Hematopoietic multipotent progenitor cell treated with erythropoietin and hydrocortisone succinate and interleukin-3 and kit ligand, for 6 days (in vitro differentiated cells): ENCODE measurements around the gene ZNF587B.
"Not testable (repeated sequence)": the region's sequence is repeated elsewhere in the genome, so short reads cannot be mapped to it uniquely, and the experiment has no call there.

ENCODE experiments used
- DNase-seq: peaks from one replicate; pipeline ENCODE4 v3.0.0-alpha.2; 2015

Gene ZNF587B

DNA sequence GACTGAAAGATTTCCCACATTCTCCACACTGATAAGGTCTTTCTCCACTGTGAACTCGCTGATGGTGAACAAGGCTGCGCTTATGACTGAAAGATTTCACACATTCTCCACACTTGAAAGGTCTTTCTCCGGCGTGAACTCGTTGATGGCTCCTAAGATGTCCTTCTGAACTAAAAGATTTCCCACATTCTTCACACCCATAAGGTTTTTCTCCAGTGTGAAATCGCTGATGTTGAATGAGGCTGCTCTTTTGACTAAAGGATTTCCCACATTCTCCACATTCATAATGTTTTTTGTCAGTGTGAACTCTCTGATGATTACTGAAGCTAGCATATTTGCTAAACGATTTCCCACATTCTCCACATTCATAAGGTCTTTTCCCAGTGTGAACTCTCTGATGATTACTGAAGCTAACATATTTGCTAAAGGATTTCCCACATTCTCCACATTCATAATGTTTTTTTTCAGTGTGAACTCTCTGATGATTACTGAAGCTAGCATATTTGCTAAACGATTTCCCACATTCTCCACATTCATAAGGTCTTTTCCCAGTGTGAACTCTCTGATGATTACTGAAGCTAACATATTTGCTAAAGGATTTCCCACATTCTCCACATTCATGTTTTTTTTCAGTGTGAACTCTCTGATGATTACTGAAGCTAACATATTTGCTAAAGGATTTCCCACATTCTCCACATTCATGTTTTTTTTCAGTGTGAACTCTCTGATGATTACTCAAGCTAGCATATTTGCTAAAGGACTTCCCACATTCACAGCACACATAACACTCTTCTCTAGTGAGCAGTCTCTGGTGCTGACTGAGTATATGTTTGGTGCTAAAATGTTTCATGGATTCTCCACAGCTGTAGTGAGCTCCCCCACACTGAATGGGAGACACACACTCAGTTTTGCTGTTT is 44.0 kb downstream of the ZNF587B start:
- DNase-seq, result not testable (repeated sequence)

GRCh38 chr19:57886046-57886445 is 55.9 kb downstream of the ZNF587B start:
- no peak for DNase-seq

GRCh38 chr19:57887195-57887941 is 57.3 kb downstream of the ZNF587B start:
- DNase-seq, result peak; percentile 59

DNA sequence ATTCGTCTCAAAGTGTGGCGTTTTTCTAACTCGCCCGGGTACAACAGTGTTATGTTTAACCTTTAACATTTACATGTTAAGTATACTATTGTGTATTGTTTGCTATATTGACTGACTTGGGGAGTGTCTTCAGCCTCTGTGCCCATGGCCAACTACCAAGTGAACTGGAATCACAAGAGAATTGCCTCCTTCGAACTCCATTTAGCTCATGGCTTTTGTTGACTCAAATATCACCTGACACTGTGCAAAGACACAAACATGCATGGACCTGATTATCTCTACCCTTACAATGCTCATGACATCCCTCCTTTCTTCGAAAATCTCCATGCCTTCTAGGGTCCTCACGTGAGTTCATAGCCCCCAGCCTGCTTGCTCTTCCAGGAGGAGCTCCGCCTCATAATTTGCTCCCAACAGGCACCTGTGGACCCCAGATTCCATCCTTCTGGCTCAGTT is 58.0 kb downstream of the ZNF587B start:
- peak; percentile 28 for DNase-seq

DNA sequence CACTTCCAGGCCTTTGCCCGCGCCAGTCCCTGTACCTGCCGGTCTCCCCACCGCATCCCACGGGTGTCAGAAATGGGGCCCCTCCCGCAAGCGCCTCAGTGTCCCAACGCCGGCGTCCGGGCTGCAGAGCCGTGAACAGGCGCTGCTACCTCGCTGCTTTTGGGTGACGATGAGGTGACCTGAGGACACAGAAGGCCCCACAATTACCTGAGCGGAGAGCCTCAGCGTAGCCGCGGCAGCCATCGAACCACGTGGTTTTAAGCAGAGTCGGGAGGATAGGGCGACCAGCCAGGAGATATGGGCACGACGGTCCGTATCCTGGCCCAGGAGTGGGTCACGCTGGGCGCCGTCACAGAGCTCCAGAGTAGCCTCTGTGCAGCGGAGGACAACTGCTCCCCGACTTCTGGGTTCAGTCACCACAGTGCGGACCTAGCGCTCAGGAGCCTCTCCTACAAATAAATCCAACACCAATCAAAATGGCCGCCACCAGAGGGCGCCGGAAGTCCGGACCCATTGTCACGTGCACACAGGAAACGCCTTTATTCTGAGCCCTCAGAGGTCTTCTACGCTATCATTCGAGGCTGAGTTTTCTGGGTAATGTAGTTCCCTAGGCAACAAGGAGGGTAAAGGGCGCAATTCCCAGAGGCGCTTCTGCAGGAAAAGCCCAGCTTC is 58.6 kb downstream of the ZNF587B start, which contains the start of gene ZNF814:
Gene ZNF814, minus strand, starts transcription at position 478 of the 672 bp plus-strand sequence. Its CDS starts 235 bp downstream, at position 243.
- peak; percentile 96 for DNase-seq

DNA sequence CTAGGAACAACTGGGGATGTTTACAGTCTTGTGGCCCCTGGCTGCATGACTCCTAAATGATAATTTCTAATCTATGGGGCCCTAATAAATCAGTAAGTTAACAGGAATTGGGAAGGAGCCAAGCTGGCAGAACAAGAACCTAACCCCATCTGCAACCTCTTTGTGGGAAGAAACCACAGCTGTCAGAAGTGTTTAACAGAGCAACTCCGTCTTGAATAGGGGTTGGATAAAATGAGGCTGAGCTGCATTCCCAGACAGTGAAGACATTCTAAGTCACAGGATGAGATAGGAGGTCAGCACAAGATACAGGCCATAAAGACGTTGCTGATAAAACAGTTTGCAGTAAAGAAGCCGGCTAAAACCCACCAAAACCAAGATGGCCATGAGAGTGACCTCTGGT is 60.6 kb downstream of the ZNF587B start:
- not testable (repeated sequence) for DNase-seq
